ENCODE measurements around the gene NAT16.

The NAT16 gene

GRCh38 chr7:101170617-101171441 lies 9.3 kb downstream of the NAT16 start:
- H3K9ac ChIP-seq (ENCODE audit: low read depth, low read length) = peak overlapping the region; percentile 40
- H3K9me3 ChIP-seq (ENCODE audit: control insufficient read depth, insufficient read depth, low read length) = no peaks in the 10 kb centered on the region
- no peaks in the 10 kb centered on the region for H3K36me3 ChIP-seq (ENCODE audit: insufficient read depth, low read length)
- H3K4me1 ChIP-seq (ENCODE audit: insufficient read depth, low read length) = peaks cover 16% of the 10 kb centered on the region

GRCh38 chr7:101169838-101170551 lies 10.1 kb downstream of the NAT16 start:
- H3K9ac ChIP-seq (ENCODE audit: low read depth, low read length) = peak overlapping the region; percentile 53
- H3K9me3 ChIP-seq (ENCODE audit: control insufficient read depth, insufficient read depth, low read length) = no peaks in the 10 kb centered on the region
- peaks cover 16% of the 10 kb centered on the region for H3K4me1 ChIP-seq (ENCODE audit: insufficient read depth, low read length)
- H3K36me3 ChIP-seq (ENCODE audit: insufficient read depth, low read length) = no peaks in the 10 kb centered on the region

DNA sequence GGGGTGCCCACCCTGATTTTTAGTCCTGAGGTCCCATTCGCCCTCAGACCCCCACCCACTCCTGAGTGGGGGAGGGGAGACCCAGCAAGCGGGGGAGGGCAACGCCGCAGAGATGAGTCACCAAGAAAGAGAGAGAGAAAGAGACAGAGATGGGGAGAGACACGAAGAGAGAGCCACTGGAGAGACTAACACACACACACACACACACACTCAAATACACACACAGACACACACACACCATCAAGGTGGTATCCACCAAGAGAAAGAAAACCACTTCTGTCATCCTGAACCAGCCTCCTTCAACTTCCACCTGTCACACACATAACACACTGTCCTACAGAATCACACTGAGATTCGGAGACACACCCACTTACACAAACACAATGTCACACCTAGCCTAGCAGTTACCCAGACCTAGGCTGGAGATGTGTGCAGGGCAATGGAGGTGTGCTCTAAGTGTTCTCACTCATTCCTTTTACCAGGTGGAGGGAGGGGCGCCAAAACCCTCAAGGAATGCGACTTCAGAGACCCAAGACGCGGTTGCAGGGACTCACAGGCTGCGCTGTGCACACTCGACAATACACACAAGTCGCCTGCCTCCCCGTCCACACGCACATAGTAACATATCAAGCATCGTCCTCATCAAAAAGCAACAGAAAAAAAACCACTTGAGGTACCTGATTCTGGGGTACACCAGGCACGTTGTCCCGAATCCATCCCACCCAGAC lies 10.8 kb downstream of the NAT16 start:
- H3K4me1 ChIP-seq (ENCODE audit: insufficient read depth, low read length) = peaks cover 16% of the 10 kb centered on the region
- H3K9me3 ChIP-seq (ENCODE audit: control insufficient read depth, insufficient read depth, low read length) = no peaks in the 10 kb centered on the region
- H3K9ac ChIP-seq (ENCODE audit: low read depth, low read length) = peak overlapping the region; percentile 53
- no peaks in the 10 kb centered on the region for H3K36me3 ChIP-seq (ENCODE audit: insufficient read depth, low read length)

DNA sequence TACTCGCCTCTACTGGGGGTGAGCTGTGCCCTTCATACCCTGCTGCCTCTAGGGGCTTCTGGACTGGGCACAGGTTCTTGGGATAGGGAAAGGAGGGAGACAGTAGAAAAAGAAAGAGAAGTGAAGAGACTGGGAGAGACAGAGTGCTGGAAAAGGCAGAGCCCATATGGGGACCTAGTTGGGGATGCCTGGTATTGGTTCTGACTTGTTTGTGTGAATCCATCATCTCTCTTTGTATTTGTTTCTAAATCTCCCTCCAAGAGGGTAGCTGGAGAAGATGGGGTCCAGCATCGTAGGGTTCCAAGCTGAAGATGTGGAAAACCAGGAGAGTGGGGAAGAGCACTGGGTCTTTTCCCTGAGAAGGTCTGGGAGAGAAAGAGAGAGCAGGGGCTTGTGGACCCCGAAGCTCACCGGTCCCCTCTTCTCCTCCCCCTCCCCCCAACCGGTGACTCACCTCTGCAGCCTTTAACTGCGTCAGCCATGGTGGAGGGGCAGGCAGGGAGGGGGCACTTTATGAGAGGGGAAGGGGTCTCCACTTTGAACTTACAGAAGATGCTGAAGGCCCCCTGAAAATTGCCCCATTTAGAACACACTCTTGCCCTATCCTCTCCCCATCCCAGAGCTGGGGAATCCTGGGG lies 11.6 kb downstream of the NAT16 start:
- peaks cover 16% of the 10 kb centered on the region for H3K4me1 ChIP-seq (ENCODE audit: insufficient read depth, low read length)
- H3K36me3 ChIP-seq (ENCODE audit: insufficient read depth, low read length) = no peaks in the 10 kb centered on the region
- peak overlapping the region; percentile 53; the same call in 1 of the 2 replicates for H3K9ac ChIP-seq (ENCODE audit: low read depth, low read length)
- H3K9me3 ChIP-seq (ENCODE audit: control insufficient read depth, insufficient read depth, low read length) = no peaks in the 10 kb centered on the region

DNA sequence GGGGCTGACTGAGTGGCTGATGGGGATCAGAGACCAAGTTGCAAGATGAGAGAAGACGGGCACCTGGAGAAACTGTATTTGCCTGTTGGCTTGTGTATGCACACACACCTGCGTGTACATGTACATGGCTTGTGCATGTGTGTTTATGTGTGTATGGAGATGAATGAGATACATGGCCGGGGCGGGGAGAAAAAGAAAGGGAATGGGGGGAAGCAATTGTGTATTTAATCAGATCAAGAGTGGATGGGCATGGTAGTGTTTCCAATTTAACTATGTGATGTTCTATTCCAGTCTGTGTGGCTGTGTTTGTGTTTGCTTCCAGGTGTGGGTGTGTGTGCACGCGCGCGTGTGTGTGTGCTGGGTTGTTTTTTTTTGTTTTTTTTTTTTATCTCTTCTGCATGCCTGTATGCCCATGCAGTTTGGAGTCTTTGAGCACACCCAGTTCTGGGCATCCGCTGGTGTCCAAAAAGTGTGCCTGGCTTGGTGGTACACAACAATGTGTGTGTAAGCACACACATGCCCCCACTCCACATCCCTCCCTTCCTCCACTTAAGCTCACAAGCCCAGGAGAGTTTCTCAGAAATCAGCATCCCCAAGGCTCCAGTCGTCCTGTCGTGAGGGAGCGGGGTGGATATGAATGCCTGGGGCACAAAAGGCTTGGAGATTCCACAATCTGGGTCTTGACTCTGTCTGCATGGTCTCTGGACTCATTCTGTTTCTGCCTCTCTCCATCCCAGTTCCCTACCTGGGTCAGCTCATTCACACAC lies 12.3 kb downstream of the NAT16 start:
- H3K9ac ChIP-seq (ENCODE audit: low read depth, low read length) = peak overlapping the region; percentile 53
- no peaks in the 10 kb centered on the region for H3K9me3 ChIP-seq (ENCODE audit: control insufficient read depth, insufficient read depth, low read length)
- no peaks in the 10 kb centered on the region for H3K36me3 ChIP-seq (ENCODE audit: insufficient read depth, low read length)
- H3K4me1 ChIP-seq (ENCODE audit: insufficient read depth, low read length) = peaks cover 16% of the 10 kb centered on the region

GRCh38 chr7:101166909-101167644 lies 13.0 kb downstream of the NAT16 start:
- no peaks in the 10 kb centered on the region for H3K36me3 ChIP-seq (ENCODE audit: insufficient read depth, low read length)
- H3K9ac ChIP-seq (ENCODE audit: low read depth, low read length) = peak overlapping the region; percentile 53
- peaks cover 16% of the 10 kb centered on the region for H3K4me1 ChIP-seq (ENCODE audit: insufficient read depth, low read length)
- no peaks in the 10 kb centered on the region for H3K9me3 ChIP-seq (ENCODE audit: control insufficient read depth, insufficient read depth, low read length)

DNA sequence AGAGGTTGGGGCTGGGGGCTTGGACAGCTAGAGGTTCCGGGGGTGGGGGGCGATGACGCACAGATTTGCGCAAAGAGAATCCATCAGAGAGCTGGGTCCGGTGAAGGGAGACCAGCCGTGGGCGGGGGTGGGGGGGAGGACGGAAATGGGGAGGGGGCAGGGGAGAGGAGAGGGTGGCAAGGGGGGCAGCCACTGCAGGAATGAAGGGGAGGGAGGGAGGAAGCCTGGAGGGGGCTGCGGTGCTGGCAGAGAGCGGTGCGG lies 13.5 kb downstream of the NAT16 start:
- no peaks in the 10 kb centered on the region for H3K9me3 ChIP-seq (ENCODE audit: control insufficient read depth, insufficient read depth, low read length)
- peaks cover 17% of the 10 kb centered on the region for H3K4me1 ChIP-seq (ENCODE audit: insufficient read depth, low read length)

GRCh38 chr7:101165958-101166647 lies 14.0 kb downstream of the NAT16 start:
- H3K4me1 ChIP-seq (ENCODE audit: insufficient read depth, low read length) = peaks cover 22% of the 10 kb centered on the region
- no peaks in the 10 kb centered on the region for H3K9me3 ChIP-seq (ENCODE audit: control insufficient read depth, insufficient read depth, low read length)
- H3K36me3 ChIP-seq (ENCODE audit: insufficient read depth, low read length) = no peaks in the 10 kb centered on the region
- H3K9ac ChIP-seq (ENCODE audit: low read depth, low read length) = peak overlapping the region; percentile 66

More for the DNA sequence above, 13.5 kb downstream of the NAT16 start:
- H3K9ac ChIP-seq (ENCODE audit: low read depth, low read length) = peak overlapping the region; percentile 53
- H3K36me3 ChIP-seq (ENCODE audit: insufficient read depth, low read length) = no peaks in the 10 kb centered on the region

DNA sequence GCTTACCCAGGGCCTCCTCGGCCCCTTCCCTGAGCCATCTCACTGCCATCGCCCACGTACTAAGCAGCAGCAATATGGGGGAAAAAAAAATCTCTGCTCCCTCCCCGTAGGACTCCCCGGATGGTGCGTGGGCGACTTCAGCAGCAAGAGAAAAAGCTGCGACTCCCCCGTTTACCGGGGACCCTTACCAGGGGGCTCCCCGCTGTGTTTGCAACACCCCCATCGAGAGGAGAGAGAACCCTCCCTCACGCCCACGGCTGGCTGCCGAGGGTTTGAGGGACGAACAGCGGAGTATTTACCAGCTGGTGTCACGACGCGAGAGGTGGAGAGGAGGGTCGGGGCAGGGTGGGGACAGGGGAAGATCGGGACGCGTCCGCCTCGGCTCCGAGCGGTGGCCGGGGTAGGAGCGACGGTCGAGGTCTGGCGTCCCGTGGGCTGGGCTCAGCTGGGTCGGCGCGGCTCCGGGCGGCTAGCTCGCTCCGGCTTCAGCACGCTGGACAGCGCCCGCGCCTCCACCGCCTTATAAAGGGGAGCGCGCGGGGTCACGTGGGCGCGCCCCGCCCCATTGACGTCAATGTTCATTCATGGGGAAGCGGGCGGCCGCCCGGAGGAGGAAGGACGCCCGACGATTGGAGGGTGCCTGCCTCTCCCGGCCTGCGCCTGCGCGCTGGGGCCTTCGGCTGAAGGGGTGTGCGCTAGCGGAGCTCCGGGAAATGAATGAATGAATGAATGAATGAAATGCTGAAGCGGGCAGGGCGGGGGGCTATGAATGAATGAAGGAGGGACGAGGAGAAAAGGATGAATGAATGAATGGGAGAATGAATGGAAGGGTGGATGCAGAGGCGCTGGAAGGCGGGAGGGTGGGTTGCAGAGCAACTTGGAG lies 14.8 kb downstream of the NAT16 start, which contains the start of gene VGF:
Gene VGF (minus strand): TSS at position 495 of the 883 bp plus-strand sequence. CDS start 726 bp downstream, outside the sequence.
- Histone ChIP-seq H3K36me3 (ENCODE audit: insufficient read depth, low read length) (no peaks in the 10 kb centered on the region), H3K4me1 (ENCODE audit: insufficient read depth, low read length) (peaks cover 23% of the 10 kb centered on the region), H3K9me3 (ENCODE audit: control insufficient read depth, insufficient read depth, low read length) (no peaks in the 10 kb centered on the region), H3K9ac (ENCODE audit: low read depth, low read length) (peak within 1 kb of the TSS; percentile 80)

GRCh38 chr7:101164071-101164840 lies 15.8 kb downstream of the NAT16 start:
- peaks cover 31% of the 10 kb centered on the region for H3K4me1 ChIP-seq (ENCODE audit: insufficient read depth, low read length)
- peak overlapping the region; percentile 80 for H3K9ac ChIP-seq (ENCODE audit: low read depth, low read length)
- H3K9me3 ChIP-seq (ENCODE audit: control insufficient read depth, insufficient read depth, low read length) = no peaks in the 10 kb centered on the region
- H3K36me3 ChIP-seq (ENCODE audit: insufficient read depth, low read length) = no peaks in the 10 kb centered on the region

DNA sequence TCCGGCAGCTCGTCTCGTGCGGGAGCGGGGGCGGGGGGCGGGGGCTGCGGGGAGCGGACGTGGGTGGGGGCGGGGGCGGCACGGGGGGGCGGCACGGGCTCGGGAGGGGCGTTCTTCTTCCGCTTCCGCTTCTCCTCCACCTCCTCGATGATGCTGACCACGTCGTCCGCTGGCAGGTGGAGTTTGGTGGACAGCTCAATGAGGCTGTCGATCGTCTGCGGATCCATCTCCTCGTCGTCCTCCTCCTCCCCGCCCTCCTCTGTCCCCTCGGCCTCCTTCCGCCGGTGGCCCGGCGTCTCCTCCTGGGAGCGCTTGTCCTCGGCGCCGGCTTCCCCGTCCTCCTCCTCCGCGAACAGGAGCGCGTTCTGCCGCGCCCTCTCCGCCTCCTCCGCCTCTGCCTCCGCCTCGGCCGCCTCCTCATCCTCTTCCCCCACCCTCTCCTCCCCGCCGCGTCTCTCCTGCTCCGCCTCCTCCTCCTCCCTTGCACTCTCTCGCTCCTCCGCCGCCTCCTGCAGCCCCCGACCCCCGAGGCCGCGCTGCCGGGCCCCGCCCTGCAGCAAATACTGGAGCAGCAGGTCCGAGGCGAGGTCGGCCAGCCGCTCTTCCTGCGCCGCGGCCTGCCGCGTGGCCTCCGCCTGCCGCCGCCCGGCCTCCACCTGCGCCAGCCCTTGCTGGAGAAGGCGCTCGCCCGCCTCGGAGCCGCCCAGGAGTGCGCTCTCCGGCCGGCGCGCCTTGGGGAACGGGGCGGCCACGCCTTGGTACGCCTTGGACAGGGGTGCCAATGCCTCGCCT lies 16.6 kb downstream of the NAT16 start:
- peaks cover 33% of the 10 kb centered on the region for H3K4me1 ChIP-seq (ENCODE audit: insufficient read depth, low read length)
- H3K9ac ChIP-seq (ENCODE audit: low read depth, low read length) = peak overlapping the region; percentile 80
- H3K9me3 ChIP-seq (ENCODE audit: control insufficient read depth, insufficient read depth, low read length) = no peaks in the 10 kb centered on the region
- no peaks in the 10 kb centered on the region for H3K36me3 ChIP-seq (ENCODE audit: insufficient read depth, low read length)

All from ES-I3 (cell line).